Lung (tissue), 12 donors: ENCODE results near the gene RASSF5. TPM values are rescaled to one million over a fixed set of nuclear protein-coding genes. Genes with fewer than 3 reads are reported as not detected.

Source experiments
- ATAC-seq: fragments of 200-7000 bp; cut with Tn5 transposase; one replicate; pipeline ENCODE4 v1.9.1; 2020; ENCODE audit warnings: moderate number of reproducible peaks; ENCODE audit not compliant: insufficient read depth, low FRiP score
- DNase-seq, 3 donors: peaks; one replicate each; pipeline ENCODE4 v3.0.0-alpha.2; 2013 to 2017
- H3K27ac ChIP-seq, 2 donors: one replicate each; pipeline ENCODE4 v1.5.1; 2013; ENCODE audit warnings: mild to moderate bottlenecking in 2 of 2, moderate library complexity in 2 of 2, control low read depth in 1 of 2, inconsistent platforms in 1 of 2, low read depth in 1 of 2, low read length in 1 of 2
- H3K27me3 ChIP-seq, 3 donors: one replicate each; pipeline ENCODE4 v1.5.1; 2013; ENCODE audit warnings: low read length in 2 of 3; ENCODE audit not compliant: control insufficient read depth in 3 of 3, insufficient read depth in 3 of 3
- H3K36me3 ChIP-seq, 4 donors: one replicate each; pipeline ENCODE4 v1.5.1; 2013; ENCODE audit warnings: low read length in 4 of 4, mild to moderate bottlenecking in 1 of 4, moderate library complexity in 1 of 4; ENCODE audit not compliant: control insufficient read depth in 4 of 4, insufficient read depth in 4 of 4
- H3K4me1 ChIP-seq, 5 donors: one replicate each; pipeline ENCODE4 v1.5.1; 2013; ENCODE audit warnings: low read length in 5 of 5, mild to moderate bottlenecking in 2 of 5, moderate library complexity in 1 of 5; ENCODE audit not compliant: control insufficient read depth in 5 of 5, insufficient read depth in 5 of 5
- H3K4me3 ChIP-seq: one replicate; pipeline ENCODE4 v1.5.1; 2013; ENCODE audit warnings: mild to moderate bottlenecking, control low read depth, moderate library complexity
- H3K9ac ChIP-seq, 2 donors: one replicate each; pipeline ENCODE4 v1.5.1; 2013; ENCODE audit warnings: low read length in 2 of 2, control low read depth in 1 of 2; ENCODE audit not compliant: insufficient read depth in 1 of 2
- H3K9me3 ChIP-seq, 4 donors: one replicate each; pipeline ENCODE4 v1.5.1; 2013; ENCODE audit warnings: low read length in 3 of 4, mild to moderate bottlenecking in 1 of 4, moderate library complexity in 1 of 4; ENCODE audit not compliant: control insufficient read depth in 4 of 4, insufficient read depth in 3 of 4
- WGBS, 2 donors: extraction: QIAGEN DNeasy Blood & Tissue Kit; methylation state at CpG; one replicate each; pipeline ENCODE4 v1.1.7; 2013; 5-methylcytosine and 5-hydroxymethylcytosine counted together
- polyA plus RNA-seq, 2 donors: library from polyadenylated mRNA; stranded (reverse); fragments of 200-250 nt; gene quantifications; one replicate each; pipeline ENCODE4 v1.2.1, GENCODE V29; 2013
- total RNA-seq, 2 donors: library from RNA; depleted of rRNA in 1 of 2; stranded (reverse); fragments of >200 nt in 1 of 2; gene quantifications; one replicate each; pipeline ENCODE4 v1.2.1, GENCODE V29; 2014 to 2021
- TF ChIP-seq, protein P1 (sequence below): IDR thresholded peaks from 2 replicates; pipeline ENCODE4 v1.5.1; 2012; ENCODE audit warnings: mild to moderate bottlenecking; ENCODE audit errors: control extremely low read depth, extremely low read depth
- donor health status: control.
- donor health status: control.
- donor health status: Bipolar disorder and iron deficiency.
- donor health status: healthy.
- donor health status: DM: yes; HTN: yes; CAD: no.

The RASSF5 gene
- total and polyA plus RNA-seq, 4 donors: 10.3 to 38.2 (median 30.7) TPM

DNA sequence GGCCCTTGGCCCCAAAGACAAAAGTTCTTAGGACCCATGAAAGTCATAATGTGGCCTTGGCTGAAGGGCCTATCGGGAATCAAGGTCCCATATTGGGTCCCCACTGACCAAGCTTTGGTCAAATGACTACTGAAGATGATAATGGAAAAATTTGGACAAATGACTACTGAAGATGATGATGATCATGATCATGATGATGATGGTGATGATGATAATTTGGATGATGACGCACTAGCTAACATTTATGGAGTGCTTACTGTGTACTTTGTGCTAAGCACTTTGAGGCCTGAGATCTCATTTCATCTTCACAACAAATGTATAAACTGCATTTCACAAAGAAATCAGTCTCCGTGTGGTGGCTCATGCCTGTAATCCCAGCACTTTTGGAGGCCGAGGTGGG is 65.5 kb downstream of the RASSF5 start:
- Histone ChIP-seq H3K9ac (no peak overlapping the region), H3K27ac (no peak overlapping the region), H3K4me1 (peaks cover 0 to 20% (median 3%) of the 10 kb centered on the region in 5 donors), H3K9me3 (no peaks in the 10 kb centered on the region), H3K27me3 (no peaks in the 10 kb centered on the region), H3K36me3 (peaks cover 0 to 1% (median 0%) of the 10 kb centered on the region in 4 donors), H3K4me3 (no peak overlapping the region)
- no peak for DNase-seq
- TF ChIP-seq, protein P1, sequence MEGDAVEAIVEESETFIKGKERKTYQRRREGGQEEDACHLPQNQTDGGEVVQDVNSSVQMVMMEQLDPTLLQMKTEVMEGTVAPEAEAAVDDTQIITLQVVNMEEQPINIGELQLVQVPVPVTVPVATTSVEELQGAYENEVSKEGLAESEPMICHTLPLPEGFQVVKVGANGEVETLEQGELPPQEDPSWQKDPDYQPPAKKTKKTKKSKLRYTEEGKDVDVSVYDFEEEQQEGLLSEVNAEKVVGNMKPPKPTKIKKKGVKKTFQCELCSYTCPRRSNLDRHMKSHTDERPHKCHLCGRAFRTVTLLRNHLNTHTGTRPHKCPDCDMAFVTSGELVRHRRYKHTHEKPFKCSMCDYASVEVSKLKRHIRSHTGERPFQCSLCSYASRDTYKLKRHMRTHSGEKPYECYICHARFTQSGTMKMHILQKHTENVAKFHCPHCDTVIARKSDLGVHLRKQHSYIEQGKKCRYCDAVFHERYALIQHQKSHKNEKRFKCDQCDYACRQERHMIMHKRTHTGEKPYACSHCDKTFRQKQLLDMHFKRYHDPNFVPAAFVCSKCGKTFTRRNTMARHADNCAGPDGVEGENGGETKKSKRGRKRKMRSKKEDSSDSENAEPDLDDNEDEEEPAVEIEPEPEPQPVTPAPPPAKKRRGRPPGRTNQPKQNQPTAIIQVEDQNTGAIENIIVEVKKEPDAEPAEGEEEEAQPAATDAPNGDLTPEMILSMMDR: no peak
- WGBS, 2 donors: 98 to 99% methylated on average over 4 of the region's 4 CpGs
- no peak for ATAC-seq

DNA sequence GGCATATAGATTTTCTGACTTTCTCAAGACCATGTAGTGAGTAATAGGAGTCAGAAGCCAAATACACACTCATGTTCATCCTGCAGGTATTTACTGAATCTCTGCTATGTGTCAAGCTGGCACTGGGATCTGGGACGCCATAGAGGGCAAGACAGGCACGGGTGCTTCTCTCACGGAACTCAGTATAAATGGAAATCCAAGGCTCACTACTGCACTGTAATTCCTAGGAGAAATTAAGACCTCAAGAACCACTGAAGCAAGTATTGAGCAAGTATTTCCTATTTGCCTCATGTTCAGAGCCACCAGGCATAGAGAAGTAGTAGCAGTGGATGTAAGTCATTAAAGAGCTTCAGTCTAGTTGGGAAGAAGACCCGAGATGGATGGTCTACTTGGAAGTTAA is 66.0 kb downstream of the RASSF5 start:
- Histone ChIP-seq H3K27ac (no peak overlapping the region), H3K4me3 (no peak overlapping the region), H3K9ac (no peak overlapping the region), H3K27me3 (no peaks in the 10 kb centered on the region), H3K9me3 (no peaks in the 10 kb centered on the region), H3K36me3 (peaks cover 0 to 1% (median 0%) of the 10 kb centered on the region in 4 donors), H3K4me1 (peaks cover 0 to 20% (median 3%) of the 10 kb centered on the region in 5 donors)
- DNase-seq: no peak
- TF ChIP-seq, protein P1: no peak
- WGBS, 2 donors: 43 to 75% methylated on average over 4 of the region's 4 CpGs
- no peak for ATAC-seq

DNA sequence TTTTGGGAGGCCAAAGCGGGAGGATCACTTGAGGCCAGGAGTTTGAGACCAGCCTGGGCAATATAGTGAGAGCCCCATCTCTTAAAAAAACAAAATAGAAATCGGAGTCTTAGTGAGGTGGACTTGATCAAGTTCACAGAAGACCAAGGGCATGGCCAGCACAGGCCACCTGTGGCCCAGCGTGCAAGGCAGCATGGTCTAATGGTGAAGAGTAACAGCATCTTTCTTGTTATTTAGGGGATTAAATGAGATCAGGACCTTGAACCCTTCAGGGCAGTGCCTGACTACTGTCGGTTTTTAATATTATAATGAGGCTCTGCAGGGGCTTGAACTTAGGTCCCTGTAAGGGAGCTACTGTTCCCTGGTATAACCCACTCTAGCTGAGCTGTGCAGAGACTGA is 66.4 kb downstream of the RASSF5 start:
- ATAC-seq (no peak), DNase-seq (no peak)
- no peak overlapping the region for H3K9ac ChIP-seq
- TF ChIP-seq, protein P1: no peak
- 93 to 95% methylated on average over 4 of the region's 4 CpGs for WGBS, 2 donors
- peaks cover 0 to 1% (median 0%) of the 10 kb centered on the region in 4 donors for H3K36me3 ChIP-seq
- no peaks in the 10 kb centered on the region for H3K27me3 ChIP-seq
- H3K4me3 ChIP-seq: no peak overlapping the region
- H3K4me1 ChIP-seq: peaks cover 0 to 19% (median 3%) of the 10 kb centered on the region in 5 donors
- H3K9me3 ChIP-seq: no peaks in the 10 kb centered on the region
- peak overlapping the region in 1 of 2 donors; percentile 4 for H3K27ac ChIP-seq
